Ovary (tissue), 9 donors: ENCODE data around the gene BTF3. TPM values are rescaled to one million over a fixed set of nuclear protein-coding genes. Genes with fewer than 3 reads are reported as not detected.

ENCODE experiments used
- DNase-seq, 5 donors: peaks; one replicate each; pipeline ENCODE4 v3.0.0-alpha.2; 2019 to 2020
- H3K27ac ChIP-seq, 2 donors: fragments of 200-600 bp; one replicate each; pipeline versions ENCODE4 v1.5.1 to v1.8.0; 2019 to 2022
- H3K27me3 ChIP-seq: fragments of 200-600 bp; one replicate; pipeline ENCODE4 v1.8.0; 2022
- H3K36me3 ChIP-seq: fragments of 200-600 bp; sonication (generic); one replicate; pipeline ENCODE4 v1.5.1; 2019
- H3K4me1 ChIP-seq: one replicate; pipeline ENCODE4 v1.8.1; 2013; ENCODE audit warnings: mild to moderate bottlenecking, moderate library complexity; ENCODE audit not compliant: insufficient read depth
- H3K4me3 ChIP-seq: fragments of 200-600 bp; sonication (generic); one replicate; pipeline ENCODE4 v1.5.1; 2017
- H3K9me3 ChIP-seq, 2 donors: fragments of 200-600 bp in 1 of 2; sonication (generic) in 1 of 2; one replicate each; pipeline versions ENCODE4 v1.5.1 to v1.8.1; 2013 to 2019; ENCODE audit warnings: mild to moderate bottlenecking in 1 of 2, moderate library complexity in 1 of 2
- CTCF ChIP-seq, 3 donors: fragments of 450-650 bp in 2 of 3; fragments of 200-600 bp in 1 of 3; IDR thresholded peaks; one replicate each; pipeline versions ENCODE4 v1.5.1 to v1.8.0; 2016 to 2022; ENCODE audit warnings: antibody characterized with exemption in 3 of 3, mild to moderate bottlenecking in 1 of 3
- EP300 ChIP-seq: sonication (generic); formaldehyde crosslinking; IDR thresholded peaks from one replicate; pipeline ENCODE4 v1.6.1; 2017; ENCODE audit warnings: antibody characterized with exemption
- POLR2A ChIP-seq: fragments of 450-650 bp; IDR thresholded peaks from one replicate; pipeline ENCODE4 v1.6.1; 2017; ENCODE audit warnings: antibody characterized with exemption, mild to moderate bottlenecking, moderate library complexity
- WGBS, 3 donors: extraction: QIAGEN DNeasy Blood & Tissue Kit in 1 of 3; methylation state at CpG; one replicate each; pipeline versions ENCODE4 v1.1.5 to v1.1.7; 2013 to 2017; 5-methylcytosine and 5-hydroxymethylcytosine counted together
- intact Hi-C, 4 donors: fragments of 100-400 bp; cut with DNase I; formaldehyde crosslinking; loops; one replicate each; pipeline versions ENCODE4 v1.11.0 to v1.15.1; 2022 to 2023
- polyA plus RNA-seq, 2 donors: library from polyadenylated mRNA; stranded (reverse); fragments of 200-250 nt in 1 of 2; fragments of 350-450 nt in 1 of 2; fragmentation: Illumina TruSeq in 1 of 2; extraction: RNeasy Lipid Tissue Mini Kit (QIAGEN cat#74804) in 1 of 2; gene quantifications; one replicate each; pipeline ENCODE4 v1.2.3, GENCODE V29; 2013 to 2014
- total RNA-seq, 7 donors: library from RNA; depleted of rRNA in 2 of 7; stranded (reverse); fragments of >200 nt in 2 of 7; fragmentation: NEBNext Ultra II Directional in 3 of 7; extraction: Animal tissue kit (Norgen Biotek cat#: 25700) in 3 of 7; gene quantifications; one replicate each; pipeline versions ENCODE4 v1.1.0 to v1.2.4, GENCODE V29; 2016 to 2023
- donor health status: DM: no; HTN: no; CAD: no; lungs with moderate emphysema.
- donor health status: DM: no; HTN: no; CAD: no.
- donor health status: Bipolar disorder and iron deficiency.
- donor health status: DM: yes; HTN: yes; CAD: no.
- donor health status: DM: no; HTN: no; CAD: no.
- donor health status: DM: yes; HTN: yes; CAD: no.

The BTF3 gene
- total and polyA plus RNA-seq, 9 donors, result 648 to 1,776 (median 975) TPM

GRCh38 chr5:73494721-73495120, 3.5 kb upstream of the BTF3 start:
- no peak overlapping the region for H3K27ac ChIP-seq
- intact Hi-C loops, result loop anchor here in 1 of 4 donors (10.0 kb wide), 1 partner anchor 1350 kb away; no protein-coding TSS in a partner anchor
- no peaks in the 10 kb centered on the region for H3K36me3 ChIP-seq
- no peak for TF ChIP-seq EP300
- no peak for TF ChIP-seq CTCF (IDR thresholded peaks at IDR 0.05)
- no peak for TF ChIP-seq POLR2A
- no peaks in the 10 kb centered on the region for H3K9me3 ChIP-seq
- no peaks in the 10 kb centered on the region for H3K27me3 ChIP-seq
- H3K4me3 ChIP-seq, result no peak overlapping the region
- no peak for DNase-seq
- H3K4me1 ChIP-seq, result peaks cover 1% of the 10 kb centered on the region

GRCh38 chr5:73495772-73496335, 2.4 kb upstream of the BTF3 start:
- intact Hi-C loops, result loop anchor here in 1 of 4 donors (10.0 kb wide), 1 partner anchor 1351 kb away; no protein-coding TSS in a partner anchor
- DNase-seq, result no peak
- Histone ChIP-seq H3K36me3 (no peaks in the 10 kb centered on the region), H3K9me3 (no peaks in the 10 kb centered on the region), H3K4me3 (no peak overlapping the region), H3K27ac (no peak overlapping the region), H3K27me3 (no peaks in the 10 kb centered on the region), H3K4me1 (peaks cover 1% of the 10 kb centered on the region)
- TF ChIP-seq CTCF (IDR thresholded peaks at IDR 0.05) (no peak), EP300 (no peak), POLR2A (no peak)
- 83 to 96% (median 95%) methylated on average over 4 of the region's 4 CpGs for WGBS, 3 donors

GRCh38 chr5:73496984-73497457, 1.2 kb upstream of the BTF3 start:
- H3K9me3 ChIP-seq, result no peaks in the 10 kb centered on the region
- H3K4me1 ChIP-seq, result peaks cover 4% of the 10 kb centered on the region
- intact Hi-C loops, result loop anchor here in 1 of 4 donors (10.0 kb wide), 1 partner anchor 1352 kb away; no protein-coding TSS in a partner anchor
- no peaks in the 10 kb centered on the region for H3K27me3 ChIP-seq
- WGBS, 3 donors, result 43 to 51% (median 45%) methylated on average over 1 of the region's 1 CpG
- TF ChIP-seq EP300 (no peak), POLR2A (no peak), CTCF (IDR thresholded peaks at IDR 0.05) (no peak)
- peak overlapping the region in 1 of 2 donors; percentile 86 for H3K27ac ChIP-seq
- no peak for DNase-seq
- H3K36me3 ChIP-seq, result no peaks in the 10 kb centered on the region
- no peak overlapping the region for H3K4me3 ChIP-seq

- no peak for TF ChIP-seq EP300
- no peak for TF ChIP-seq POLR2A
- TF ChIP-seq CTCF (IDR thresholded peaks at IDR 0.05), result no peak
- 21 to 37% (median 24%) methylated on average over 16 of the region's 16 CpGs for WGBS, 3 donors
- Histone ChIP-seq H3K27ac (peak overlapping the region; percentile 85 to 86), H3K4me1 (peaks cover 4% of the 10 kb centered on the region), H3K27me3 (no peaks in the 10 kb centered on the region), H3K36me3 (no peaks in the 10 kb centered on the region), H3K4me3 (peak overlapping the region; percentile 60), H3K9me3 (no peaks in the 10 kb centered on the region)
- no peak for DNase-seq
- intact Hi-C loops, result loop anchor here in 1 of 4 donors (10.0 kb wide), 1 partner anchor 1353 kb away; no protein-coding TSS in a partner anchor
Observed at GRCh38 chr5:73497497-73498056, 665 bp upstream of the BTF3 start.
